RWPE2 (cell line): Measurements from ENCODE around the gene PIGV.
A peak's percentile ranks its signal among the peaks of the same experiment; 100 is the strongest.
"Not testable (repeated sequence)": the region's sequence is repeated elsewhere in the genome, so short reads cannot be mapped to it uniquely, and the experiment has no call there.

ENCODE experiments used
- ATAC-seq: fragments of 200-7000 bp; cut with Tn5 transposase; 3 replicates; pipeline ENCODE4 v1.9.1; 2021; ENCODE audit warnings: low read depth
- DNase-seq: peaks from one replicate; pipeline ENCODE4 v3.0.0-alpha.2; 2020; ENCODE audit warnings: low spot score
- H3K27ac ChIP-seq: fragments of 450-650 bp; 2 replicates; pipeline ENCODE4 v1.5.1; 2017; ENCODE audit warnings: mild to moderate bottlenecking; ENCODE audit not compliant: poor library complexity, severe bottlenecking
- H3K27me3 ChIP-seq: fragments of 250-450 bp; sonication (Bioruptor Pico); 2 replicates; pipeline ENCODE4 v1.5.1; 2021; ENCODE audit warnings: mild to moderate bottlenecking, moderate library complexity; ENCODE audit not compliant: insufficient read depth, poor library complexity, severe bottlenecking
- H3K36me3 ChIP-seq: fragments of 250-450 bp; sonication (Bioruptor Pico); 2 replicates; pipeline ENCODE4 v1.5.1; 2020; ENCODE audit warnings: low read depth, mild to moderate bottlenecking, moderate library complexity
- H3K4me1 ChIP-seq: fragments of 250-450 bp; sonication (Bioruptor Pico); 2 replicates; pipeline ENCODE4 v1.5.1; 2021; ENCODE audit warnings: mild to moderate bottlenecking, moderate library complexity; ENCODE audit not compliant: insufficient read depth, poor library complexity, severe bottlenecking
- H3K4me3 ChIP-seq: fragments of 250-450 bp; sonication (Bioruptor Pico); 2 replicates; pipeline ENCODE4 v1.5.1; 2021; ENCODE audit warnings: mild to moderate bottlenecking, moderate library complexity; ENCODE audit not compliant: severe bottlenecking
- H3K9me3 ChIP-seq: fragments of 250-450 bp; sonication (Bioruptor Pico); 2 replicates; pipeline ENCODE4 v1.5.1; 2021; ENCODE audit warnings: mild to moderate bottlenecking, moderate library complexity; ENCODE audit not compliant: severe bottlenecking
- TF ChIP-seq, protein P1 (sequence below): fragments of 450-650 bp; IDR thresholded peaks from one replicate; pipeline ENCODE4 v1.5.1; 2017; ENCODE audit warnings: mild to moderate bottlenecking, moderate library complexity; ENCODE audit not compliant: poor library complexity, severe bottlenecking

Gene PIGV

DNA sequence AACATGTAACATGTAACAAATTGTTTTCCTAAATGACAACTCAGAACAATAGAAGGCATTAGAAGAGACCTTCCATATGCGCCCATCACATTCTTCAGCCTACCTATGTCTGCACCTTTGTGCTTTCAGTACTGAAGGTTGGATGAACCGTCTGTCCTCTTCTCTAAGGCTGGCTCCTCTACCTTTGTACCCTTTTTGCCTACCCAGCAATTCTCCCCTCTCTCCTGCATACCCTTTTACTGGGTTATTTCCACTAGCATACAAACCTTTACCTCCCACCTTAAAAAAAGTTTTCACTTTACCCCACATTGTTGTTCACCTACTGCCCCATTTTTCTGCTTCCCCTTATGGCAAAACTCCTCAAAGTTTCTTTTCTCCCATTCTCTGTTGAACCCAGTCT is 5.2 kb downstream of the PIGV start:
- H3K4me1 ChIP-seq: no peaks in the 10 kb centered on the region
- H3K27ac ChIP-seq: no peak overlapping the region
- peaks cover 5% of the 10 kb centered on the region; the same call in 1 of the 2 replicates for H3K36me3 ChIP-seq
- TF ChIP-seq, protein P1, sequence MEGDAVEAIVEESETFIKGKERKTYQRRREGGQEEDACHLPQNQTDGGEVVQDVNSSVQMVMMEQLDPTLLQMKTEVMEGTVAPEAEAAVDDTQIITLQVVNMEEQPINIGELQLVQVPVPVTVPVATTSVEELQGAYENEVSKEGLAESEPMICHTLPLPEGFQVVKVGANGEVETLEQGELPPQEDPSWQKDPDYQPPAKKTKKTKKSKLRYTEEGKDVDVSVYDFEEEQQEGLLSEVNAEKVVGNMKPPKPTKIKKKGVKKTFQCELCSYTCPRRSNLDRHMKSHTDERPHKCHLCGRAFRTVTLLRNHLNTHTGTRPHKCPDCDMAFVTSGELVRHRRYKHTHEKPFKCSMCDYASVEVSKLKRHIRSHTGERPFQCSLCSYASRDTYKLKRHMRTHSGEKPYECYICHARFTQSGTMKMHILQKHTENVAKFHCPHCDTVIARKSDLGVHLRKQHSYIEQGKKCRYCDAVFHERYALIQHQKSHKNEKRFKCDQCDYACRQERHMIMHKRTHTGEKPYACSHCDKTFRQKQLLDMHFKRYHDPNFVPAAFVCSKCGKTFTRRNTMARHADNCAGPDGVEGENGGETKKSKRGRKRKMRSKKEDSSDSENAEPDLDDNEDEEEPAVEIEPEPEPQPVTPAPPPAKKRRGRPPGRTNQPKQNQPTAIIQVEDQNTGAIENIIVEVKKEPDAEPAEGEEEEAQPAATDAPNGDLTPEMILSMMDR: no peak
- H3K9me3 ChIP-seq: no peaks in the 10 kb centered on the region
- no peaks in the 10 kb centered on the region for H3K27me3 ChIP-seq
- ATAC-seq (no peak), DNase-seq (no peak)
- H3K4me3 ChIP-seq: no peak overlapping the region

DNA sequence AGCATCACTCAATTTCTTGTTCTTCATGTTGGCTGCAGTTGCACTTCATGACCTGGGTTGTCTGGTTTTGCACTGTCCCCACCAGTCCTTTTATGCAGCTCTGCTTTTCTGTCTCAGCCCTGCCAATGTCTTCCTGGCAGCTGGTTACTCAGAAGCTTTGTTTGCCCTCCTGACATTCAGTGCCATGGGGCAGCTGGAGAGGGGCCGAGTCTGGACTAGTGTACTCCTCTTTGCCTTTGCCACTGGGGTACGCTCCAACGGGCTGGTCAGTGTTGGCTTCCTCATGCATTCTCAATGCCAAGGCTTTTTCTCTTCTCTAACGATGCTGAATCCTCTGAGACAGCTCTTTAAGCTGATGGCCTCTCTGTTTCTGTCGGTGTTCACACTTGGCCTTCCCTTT is 6.6 kb downstream of the PIGV start:
- ATAC-seq (no peak), DNase-seq (no peak)
- Histone ChIP-seq H3K27ac (no peak overlapping the region), H3K4me3 (no peak overlapping the region), H3K9me3 (no peaks in the 10 kb centered on the region), H3K27me3 (no peaks in the 10 kb centered on the region), H3K4me1 (no peaks in the 10 kb centered on the region), H3K36me3 (peaks cover 5% of the 10 kb centered on the region; the same call in 1 of the 2 replicates)
- TF ChIP-seq, protein P1: no peak

DNA sequence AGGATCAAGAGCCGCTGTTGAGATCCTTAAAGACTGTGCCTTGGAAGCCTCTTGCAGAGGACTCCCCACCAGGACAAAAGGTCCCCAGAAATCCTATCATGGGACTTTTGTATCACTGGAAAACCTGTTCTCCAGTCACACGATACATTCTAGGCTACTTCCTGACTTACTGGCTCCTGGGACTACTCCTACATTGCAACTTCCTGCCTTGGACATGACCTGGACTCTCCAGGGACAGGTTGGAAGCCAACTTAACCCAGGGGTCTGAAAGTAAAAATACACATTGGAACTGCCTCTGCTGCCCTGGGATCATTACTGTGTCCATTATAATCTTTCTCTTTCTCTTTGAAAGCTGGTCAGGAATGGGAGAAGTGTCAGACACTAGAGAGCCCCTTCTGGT is 9.9 kb downstream of the PIGV start:
- DNase-seq: no peak
- no peak for ATAC-seq
- no peak overlapping the region for H3K27ac ChIP-seq
- H3K9me3 ChIP-seq: no peaks in the 10 kb centered on the region
- TF ChIP-seq, protein P1: no peak
- H3K27me3 ChIP-seq: no peaks in the 10 kb centered on the region
- no peak overlapping the region for H3K4me3 ChIP-seq
- peaks cover 16% of the 10 kb centered on the region for H3K4me1 ChIP-seq
- H3K36me3 ChIP-seq: peaks cover 5% of the 10 kb centered on the region; the same call in 1 of the 2 replicates

DNA sequence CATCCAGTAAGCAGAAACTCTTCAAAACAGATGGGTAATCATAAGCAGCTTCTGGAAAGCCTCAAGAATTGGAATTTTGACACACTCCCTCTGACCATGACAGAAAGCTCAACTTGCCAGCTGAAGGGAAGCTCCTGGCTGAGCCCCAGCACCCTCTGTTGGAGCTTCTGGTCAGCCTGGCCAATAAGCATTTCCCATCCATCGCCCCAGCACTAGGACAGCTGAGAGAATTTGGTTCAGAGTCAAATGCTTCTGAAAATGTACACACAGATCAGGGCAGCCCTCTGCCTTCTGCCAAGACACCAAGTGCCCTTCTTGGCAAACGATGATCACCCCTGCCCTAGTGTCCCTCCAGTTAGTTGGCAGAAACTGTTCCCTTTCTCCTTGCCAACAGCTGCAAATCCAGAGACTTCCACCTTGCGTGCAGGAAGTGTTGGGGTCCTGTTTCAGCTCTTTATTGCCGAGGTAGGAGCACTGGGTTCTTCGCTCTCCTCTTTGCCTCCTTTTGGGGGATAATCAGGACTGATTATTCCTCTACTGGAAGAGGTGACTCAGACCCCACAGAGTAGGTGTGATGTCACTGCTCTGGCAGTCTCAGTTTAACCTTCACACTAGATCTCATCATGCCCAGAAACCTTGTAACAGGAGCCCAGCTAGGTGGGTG is 11.9 kb downstream of the PIGV start:
- Histone ChIP-seq H3K4me3 (no peak overlapping the region), H3K36me3 (peaks cover 5% of the 10 kb centered on the region; the same call in 1 of the 2 replicates), H3K27me3 (no peaks in the 10 kb centered on the region), H3K9me3 (no peaks in the 10 kb centered on the region), H3K27ac (peak overlapping the region; percentile 44), H3K4me1 (peaks cover 16% of the 10 kb centered on the region)
- TF ChIP-seq, protein P1: no peak
- DNase-seq: no peak
- ATAC-seq: peak; percentile 87

DNA sequence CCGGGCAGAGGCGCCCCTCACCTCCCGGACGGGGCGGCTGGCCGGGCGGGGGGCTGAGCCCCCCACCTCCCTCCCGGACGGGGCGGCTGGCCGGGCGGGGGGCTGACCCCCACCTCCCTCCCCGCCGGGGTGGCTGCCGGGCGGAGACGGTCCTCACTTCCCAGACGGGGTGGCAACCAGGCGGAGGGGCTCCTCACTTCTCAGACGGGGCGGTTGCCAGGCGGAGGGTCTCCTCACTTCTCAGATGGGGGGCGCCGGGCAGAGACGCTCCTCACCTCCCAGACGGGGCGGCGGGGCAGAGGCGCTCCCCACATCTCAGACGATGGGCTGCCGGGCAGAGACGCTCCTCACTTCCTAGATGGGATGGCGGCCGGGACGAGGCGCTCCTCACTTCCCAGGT is 16.2 kb downstream of the PIGV start:
- H3K4me3 ChIP-seq, H3K9me3 ChIP-seq, H3K27ac ChIP-seq, ATAC-seq, H3K36me3 ChIP-seq, H3K27me3 ChIP-seq, DNase-seq: not testable (repeated sequence)
- peaks cover 16% of the 10 kb centered on the region for H3K4me1 ChIP-seq
